Type B pancreatic cell (in vitro differentiated cells): ENCODE measurements around the gene GIPC3. TPM values are rescaled to one million over a fixed set of nuclear protein-coding genes. Genes with fewer than 3 reads are reported as not detected.
A peak's percentile ranks its signal among the peaks of the same experiment; 100 is the strongest.

Source experiments
- DNase-seq: peaks from one replicate; pipeline ENCODE4 v3.0.0; 2021; ENCODE audit warnings: mixed read lengths; ENCODE audit not compliant: unreplicated experiment; ENCODE audit errors: extremely low spot score
- H3K27ac Mint-ChIP-seq: 2 replicates; pipeline ENCODE4 v1.8.0; 2021; ENCODE audit warnings: mild to moderate bottlenecking, mixed read lengths
- H3K27me3 Mint-ChIP-seq: 2 replicates; pipeline ENCODE4 v1.8.0; 2021; ENCODE audit warnings: mixed read lengths
- H3K36me3 Mint-ChIP-seq: 2 replicates; pipeline ENCODE4 v1.8.0; 2021; ENCODE audit warnings: mixed read lengths
- H3K4me1 Mint-ChIP-seq: one replicate; pipeline ENCODE4 v1.8.0; 2021; ENCODE audit warnings: mixed read lengths; ENCODE audit not compliant: unreplicated experiment
- H3K4me3 Mint-ChIP-seq: 2 replicates; pipeline ENCODE4 v1.8.0; 2021; ENCODE audit warnings: mild to moderate bottlenecking, mixed read lengths
- H3K9me3 Mint-ChIP-seq: 2 replicates; pipeline ENCODE4 v1.8.0; 2021; ENCODE audit warnings: mixed read lengths
- total RNA-seq: library from RNA; stranded (reverse); gene quantifications from 2 replicates; pipeline ENCODE4 v1.2.1, GENCODE V29; 2021; ENCODE audit warnings: low replicate concordance
- TF ChIP-seq, protein P1 (sequence below): fragments of 200-600 bp; sonication (generic); conservative IDR thresholded peaks from 2 replicates; pipeline ENCODE4 v1.5.0; 2021; ENCODE audit warnings: antibody characterized with exemption, mild to moderate bottlenecking

Gene GIPC3
- total RNA-seq, 1 donor from 2014 or later = 0.07 TPM

DNA sequence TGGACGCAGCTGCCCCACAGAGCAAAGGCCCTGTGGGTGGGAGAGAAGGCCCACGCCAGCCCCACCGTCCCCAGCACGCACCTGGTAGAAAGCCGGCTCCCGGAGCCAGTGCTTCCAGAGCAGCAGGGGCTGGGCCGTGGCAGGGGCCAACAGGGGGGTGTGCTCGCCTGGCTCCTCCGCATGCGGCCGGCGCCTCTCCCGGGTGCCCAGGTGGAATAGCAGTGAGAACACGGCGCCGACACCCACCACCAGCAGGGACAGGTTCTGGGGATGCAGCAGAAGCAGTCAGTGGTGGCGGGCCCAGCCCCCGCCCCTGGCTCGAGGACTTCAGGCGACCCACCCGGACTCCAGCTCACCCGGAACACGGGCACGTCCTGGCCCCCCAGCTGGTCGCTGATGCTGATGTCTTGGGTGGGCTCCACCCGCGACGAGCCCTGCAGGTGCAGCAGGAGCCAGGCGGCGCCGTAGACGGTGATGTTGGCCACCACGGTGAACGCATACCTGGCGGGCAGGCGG is 37.5 kb upstream of the GIPC3 start:
- no peak overlapping the region for H3K27ac Mint-ChIP-seq

DNA sequence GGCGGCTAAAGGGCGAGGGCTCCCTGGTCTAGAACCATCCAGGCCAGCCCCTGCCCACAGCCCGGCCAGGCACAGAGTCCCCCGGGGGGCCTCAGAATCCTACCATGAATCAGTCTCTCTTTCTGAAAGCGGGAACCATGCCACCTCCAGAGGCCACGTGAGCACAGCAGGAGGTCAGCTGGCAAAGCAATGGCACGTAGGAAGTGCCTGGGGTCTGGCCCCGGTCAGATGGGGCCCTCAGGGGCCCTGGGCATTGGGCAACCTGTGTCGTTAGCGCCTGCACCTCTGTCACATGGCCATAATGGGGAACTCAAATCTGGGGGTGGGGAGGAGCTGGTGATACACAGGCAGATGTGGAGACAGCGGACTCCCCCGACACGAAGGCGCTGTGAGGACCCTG is 36.7 kb upstream of the GIPC3 start:
- Mint-ChIP-seq H3K9me3 (no peaks in the 10 kb centered on the region), H3K36me3 (no peaks in the 10 kb centered on the region), H3K4me1 (no peaks in the 10 kb centered on the region), H3K4me3 (no peak overlapping the region), H3K27ac (peak overlapping the region; percentile 50), H3K27me3 (no peaks in the 10 kb centered on the region)
- TF ChIP-seq, protein P1, sequence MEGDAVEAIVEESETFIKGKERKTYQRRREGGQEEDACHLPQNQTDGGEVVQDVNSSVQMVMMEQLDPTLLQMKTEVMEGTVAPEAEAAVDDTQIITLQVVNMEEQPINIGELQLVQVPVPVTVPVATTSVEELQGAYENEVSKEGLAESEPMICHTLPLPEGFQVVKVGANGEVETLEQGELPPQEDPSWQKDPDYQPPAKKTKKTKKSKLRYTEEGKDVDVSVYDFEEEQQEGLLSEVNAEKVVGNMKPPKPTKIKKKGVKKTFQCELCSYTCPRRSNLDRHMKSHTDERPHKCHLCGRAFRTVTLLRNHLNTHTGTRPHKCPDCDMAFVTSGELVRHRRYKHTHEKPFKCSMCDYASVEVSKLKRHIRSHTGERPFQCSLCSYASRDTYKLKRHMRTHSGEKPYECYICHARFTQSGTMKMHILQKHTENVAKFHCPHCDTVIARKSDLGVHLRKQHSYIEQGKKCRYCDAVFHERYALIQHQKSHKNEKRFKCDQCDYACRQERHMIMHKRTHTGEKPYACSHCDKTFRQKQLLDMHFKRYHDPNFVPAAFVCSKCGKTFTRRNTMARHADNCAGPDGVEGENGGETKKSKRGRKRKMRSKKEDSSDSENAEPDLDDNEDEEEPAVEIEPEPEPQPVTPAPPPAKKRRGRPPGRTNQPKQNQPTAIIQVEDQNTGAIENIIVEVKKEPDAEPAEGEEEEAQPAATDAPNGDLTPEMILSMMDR = no peak
- no peak for DNase-seq

More for the DNA sequence above, 37.5 kb upstream of the GIPC3 start:
- DNase-seq = no peak
- Mint-ChIP-seq H3K27me3 (no peaks in the 10 kb centered on the region), H3K9me3 (no peaks in the 10 kb centered on the region), H3K36me3 (no peaks in the 10 kb centered on the region), H3K4me1 (no peaks in the 10 kb centered on the region), H3K4me3 (no peak overlapping the region)
- TF ChIP-seq, protein P1 = peak; percentile 8

DNA sequence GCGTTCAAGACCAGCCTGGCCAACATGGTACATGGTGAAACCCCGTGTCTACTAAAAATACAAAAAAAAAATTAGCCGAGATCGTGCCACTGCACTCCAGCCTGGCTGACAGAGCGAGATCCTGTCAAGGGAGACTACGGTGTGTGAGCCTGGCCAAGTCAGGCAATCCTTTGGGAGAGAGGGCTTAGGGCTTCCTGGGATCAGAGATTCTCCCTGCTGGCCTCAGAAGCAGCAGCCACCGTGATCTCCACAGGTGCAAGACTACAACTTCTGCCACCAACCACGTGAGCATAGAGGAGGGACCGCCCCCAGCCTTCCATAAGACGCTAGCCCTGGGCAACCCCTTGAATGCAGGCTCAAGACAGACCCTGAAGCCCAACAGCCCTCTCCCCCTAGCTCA is 35.5 kb upstream of the GIPC3 start:
- TF ChIP-seq, protein P1 = no peak
- H3K36me3 Mint-ChIP-seq = no peaks in the 10 kb centered on the region
- H3K27me3 Mint-ChIP-seq = no peaks in the 10 kb centered on the region
- no peak overlapping the region for H3K4me3 Mint-ChIP-seq
- no peak overlapping the region for H3K27ac Mint-ChIP-seq
- DNase-seq = no peak
- H3K4me1 Mint-ChIP-seq = no peaks in the 10 kb centered on the region
- no peaks in the 10 kb centered on the region for H3K9me3 Mint-ChIP-seq

DNA sequence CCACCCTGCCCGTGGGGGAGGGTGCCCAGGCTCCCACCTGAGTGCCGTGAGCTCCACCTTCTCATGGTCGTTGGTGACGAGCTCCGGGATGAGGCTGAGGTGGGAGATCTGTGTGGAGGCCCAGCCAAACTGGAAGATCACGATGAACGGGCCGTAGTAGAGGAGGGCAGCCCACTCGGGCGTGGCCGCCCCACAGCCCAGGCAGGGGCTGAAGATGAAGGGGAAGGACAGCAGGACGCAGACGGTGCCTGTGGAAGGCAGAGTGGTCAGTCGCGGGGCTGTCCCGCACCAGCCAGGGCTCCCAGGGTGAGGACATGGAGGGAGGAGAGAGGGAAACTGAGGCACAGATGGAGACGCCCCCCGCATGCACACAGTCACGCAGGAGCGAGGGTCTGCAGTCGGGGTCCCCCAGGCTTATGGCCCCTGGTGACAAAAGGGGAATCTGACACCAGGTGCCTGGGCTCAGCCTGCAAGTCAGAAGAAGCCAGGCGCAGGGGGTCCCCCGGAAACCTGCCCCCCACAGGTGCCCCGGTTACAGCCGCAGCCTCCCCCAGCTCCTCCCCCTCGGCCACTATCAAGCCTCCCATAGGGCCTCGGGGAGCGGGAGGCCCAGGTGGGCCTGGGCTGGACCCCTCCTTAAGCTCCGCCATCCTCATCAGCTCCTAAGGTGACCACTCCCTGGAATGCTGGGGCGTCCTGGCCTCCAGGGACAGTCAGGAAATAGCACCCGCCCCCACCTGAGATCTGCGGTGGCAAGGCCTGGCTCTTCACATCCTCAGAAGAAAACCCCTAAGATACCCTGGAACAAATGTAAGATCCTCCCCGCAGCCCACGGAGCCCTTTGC is 34.1 kb upstream of the GIPC3 start:
- DNase-seq = no peak
- Mint-ChIP-seq H3K4me1 (peaks cover 5% of the 10 kb centered on the region), H3K36me3 (no peaks in the 10 kb centered on the region), H3K27ac (no peak overlapping the region), H3K27me3 (no peaks in the 10 kb centered on the region), H3K9me3 (no peaks in the 10 kb centered on the region), H3K4me3 (no peak overlapping the region)
- TF ChIP-seq, protein P1 = no peak

DNA sequence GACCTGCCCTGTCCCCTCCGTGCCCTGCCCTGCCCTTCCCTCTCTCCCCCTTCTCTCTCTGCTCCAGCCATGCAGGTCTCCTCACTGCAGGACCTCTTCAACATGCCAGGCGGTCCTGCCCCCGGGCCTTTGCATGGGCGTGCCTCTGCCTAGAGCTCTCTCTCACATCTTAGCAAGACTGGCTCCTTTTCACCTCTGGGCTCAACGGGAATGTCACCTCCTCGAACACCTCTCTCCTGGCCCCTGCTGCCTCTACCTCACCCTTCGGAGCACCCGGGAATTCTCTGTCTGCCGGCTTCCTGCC is 33.5 kb upstream of the GIPC3 start:
- H3K27me3 Mint-ChIP-seq = no peaks in the 10 kb centered on the region
- no peak for DNase-seq
- H3K27ac Mint-ChIP-seq = no peak overlapping the region
- TF ChIP-seq, protein P1 = no peak
- H3K4me3 Mint-ChIP-seq = no peak overlapping the region
- H3K9me3 Mint-ChIP-seq = no peaks in the 10 kb centered on the region
- H3K4me1 Mint-ChIP-seq = peaks cover 11% of the 10 kb centered on the region
- H3K36me3 Mint-ChIP-seq = no peaks in the 10 kb centered on the region
